ENCODE results near the gene SNAP29.

The SNAP29 gene

DNA sequence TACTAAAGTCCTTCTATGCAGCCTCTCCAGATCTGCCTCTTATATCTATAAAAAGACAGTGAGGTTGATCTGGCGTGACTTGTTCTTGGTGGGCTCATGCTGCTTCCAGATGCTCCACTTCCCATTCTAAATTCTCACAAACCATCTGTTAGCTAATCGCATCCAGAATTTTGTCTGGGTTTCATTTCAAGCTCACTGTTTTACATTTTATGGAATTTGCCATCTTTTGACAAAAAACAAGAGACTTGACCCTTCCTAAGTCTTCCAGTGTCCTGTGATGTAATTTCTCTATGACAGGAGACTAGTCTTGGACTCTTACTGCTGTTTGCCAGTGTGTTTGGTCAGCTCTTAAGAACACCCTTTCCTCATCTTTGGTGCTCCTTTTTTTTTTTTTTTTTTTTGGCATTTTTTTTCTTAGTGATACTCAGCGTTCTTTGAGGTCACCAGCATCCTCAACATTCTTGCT, 81.4 kb downstream of the SNAP29 start:
- peaks cover 96% of the 10 kb centered on the region for H3K79me2 ChIP-seq (ENCODE audit: insufficient read depth, low read length)
- H3K9me3 ChIP-seq (ENCODE audit: low read length) = no peaks in the 10 kb centered on the region
- H3K27me3 ChIP-seq (ENCODE audit: insufficient read depth, low read length) = no peaks in the 10 kb centered on the region
- H3K36me3 ChIP-seq (ENCODE audit: insufficient read depth, low read length) = peaks cover 61% of the 10 kb centered on the region
- H3K4me3 ChIP-seq (ENCODE audit: low read depth, low read length, poor library complexity, severe bottlenecking) = no peak overlapping the region
- no peaks in the 10 kb centered on the region for H3F3A ChIP-seq (ENCODE audit: insufficient read depth, low read length)
- no peak overlapping the region for H3K27ac ChIP-seq (ENCODE audit: low read depth, low read length, poor library complexity, severe bottlenecking)
- H3K9me2 ChIP-seq (ENCODE audit: low read depth, low read length) = no peaks in the 10 kb centered on the region
- peaks cover 6% of the 10 kb centered on the region; the same call in 1 of the 2 replicates for H4K20me1 ChIP-seq (ENCODE audit: insufficient read depth, low read length)
- H2AFZ ChIP-seq (ENCODE audit: low read length) = no peak overlapping the region
- H3K4me2 ChIP-seq (ENCODE audit: low read length) = no peak overlapping the region
- peaks cover 23% of the 10 kb centered on the region for H3K4me1 ChIP-seq (ENCODE audit: insufficient read depth, low read length, severe bottlenecking)
- H3K9ac ChIP-seq (ENCODE audit: low read length) = no peak overlapping the region
- TF ChIP-seq, protein P1, sequence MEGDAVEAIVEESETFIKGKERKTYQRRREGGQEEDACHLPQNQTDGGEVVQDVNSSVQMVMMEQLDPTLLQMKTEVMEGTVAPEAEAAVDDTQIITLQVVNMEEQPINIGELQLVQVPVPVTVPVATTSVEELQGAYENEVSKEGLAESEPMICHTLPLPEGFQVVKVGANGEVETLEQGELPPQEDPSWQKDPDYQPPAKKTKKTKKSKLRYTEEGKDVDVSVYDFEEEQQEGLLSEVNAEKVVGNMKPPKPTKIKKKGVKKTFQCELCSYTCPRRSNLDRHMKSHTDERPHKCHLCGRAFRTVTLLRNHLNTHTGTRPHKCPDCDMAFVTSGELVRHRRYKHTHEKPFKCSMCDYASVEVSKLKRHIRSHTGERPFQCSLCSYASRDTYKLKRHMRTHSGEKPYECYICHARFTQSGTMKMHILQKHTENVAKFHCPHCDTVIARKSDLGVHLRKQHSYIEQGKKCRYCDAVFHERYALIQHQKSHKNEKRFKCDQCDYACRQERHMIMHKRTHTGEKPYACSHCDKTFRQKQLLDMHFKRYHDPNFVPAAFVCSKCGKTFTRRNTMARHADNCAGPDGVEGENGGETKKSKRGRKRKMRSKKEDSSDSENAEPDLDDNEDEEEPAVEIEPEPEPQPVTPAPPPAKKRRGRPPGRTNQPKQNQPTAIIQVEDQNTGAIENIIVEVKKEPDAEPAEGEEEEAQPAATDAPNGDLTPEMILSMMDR (IDR thresholded peaks at IDR 0.05; ENCODE audit: low read length) = no peak
- TF ChIP-seq EZH2 (IDR thresholded peaks at IDR 0.05; ENCODE audit: borderline replicate concordance, low read length) = no peak

Data from OCI-LY1 (cell line).